Lung (tissue), 12 donors: Measurements from ENCODE around the gene HSPB7. TPM values are rescaled to one million over a fixed set of nuclear protein-coding genes. Genes with fewer than 3 reads are reported as not detected.

Experiments
- ATAC-seq: fragments of 200-7000 bp; cut with Tn5 transposase; one replicate; pipeline ENCODE4 v1.9.1; 2020; ENCODE audit warnings: moderate number of reproducible peaks; ENCODE audit not compliant: insufficient read depth, low FRiP score
- DNase-seq, 3 donors: peaks; one replicate each; pipeline ENCODE4 v3.0.0-alpha.2; 2013 to 2017
- H3K27ac ChIP-seq, 2 donors: one replicate each; pipeline ENCODE4 v1.5.1; 2013; ENCODE audit warnings: mild to moderate bottlenecking in 2 of 2, moderate library complexity in 2 of 2, control low read depth in 1 of 2, inconsistent platforms in 1 of 2, low read depth in 1 of 2, low read length in 1 of 2
- H3K27me3 ChIP-seq, 3 donors: one replicate each; pipeline ENCODE4 v1.5.1; 2013; ENCODE audit warnings: low read length in 2 of 3; ENCODE audit not compliant: control insufficient read depth in 3 of 3, insufficient read depth in 3 of 3
- H3K36me3 ChIP-seq, 4 donors: one replicate each; pipeline ENCODE4 v1.5.1; 2013; ENCODE audit warnings: low read length in 4 of 4, mild to moderate bottlenecking in 1 of 4, moderate library complexity in 1 of 4; ENCODE audit not compliant: control insufficient read depth in 4 of 4, insufficient read depth in 4 of 4
- H3K4me1 ChIP-seq, 5 donors: one replicate each; pipeline ENCODE4 v1.5.1; 2013; ENCODE audit warnings: low read length in 5 of 5, mild to moderate bottlenecking in 2 of 5, moderate library complexity in 1 of 5; ENCODE audit not compliant: control insufficient read depth in 5 of 5, insufficient read depth in 5 of 5
- H3K4me3 ChIP-seq: one replicate; pipeline ENCODE4 v1.5.1; 2013; ENCODE audit warnings: mild to moderate bottlenecking, control low read depth, moderate library complexity
- H3K9ac ChIP-seq, 2 donors: one replicate each; pipeline ENCODE4 v1.5.1; 2013; ENCODE audit warnings: low read length in 2 of 2, control low read depth in 1 of 2; ENCODE audit not compliant: insufficient read depth in 1 of 2
- H3K9me3 ChIP-seq, 4 donors: one replicate each; pipeline ENCODE4 v1.5.1; 2013; ENCODE audit warnings: low read length in 3 of 4, mild to moderate bottlenecking in 1 of 4, moderate library complexity in 1 of 4; ENCODE audit not compliant: control insufficient read depth in 4 of 4, insufficient read depth in 3 of 4
- WGBS, 2 donors: extraction: QIAGEN DNeasy Blood & Tissue Kit; methylation state at CpG; one replicate each; pipeline ENCODE4 v1.1.7; 2013; 5-methylcytosine and 5-hydroxymethylcytosine counted together
- polyA plus RNA-seq, 2 donors: library from polyadenylated mRNA; stranded (reverse); fragments of 200-250 nt; gene quantifications; one replicate each; pipeline ENCODE4 v1.2.1, GENCODE V29; 2013
- total RNA-seq, 2 donors: library from RNA; depleted of rRNA in 1 of 2; stranded (reverse); fragments of >200 nt in 1 of 2; gene quantifications; one replicate each; pipeline ENCODE4 v1.2.1, GENCODE V29; 2014 to 2021
- TF ChIP-seq, protein P1 (sequence below): IDR thresholded peaks from 2 replicates; pipeline ENCODE4 v1.5.1; 2012; ENCODE audit warnings: mild to moderate bottlenecking; ENCODE audit errors: control extremely low read depth, extremely low read depth
- donor health status: control.
- donor health status: control.
- donor health status: Bipolar disorder and iron deficiency.
- donor health status: healthy.
- donor health status: DM: yes; HTN: yes; CAD: no.

The HSPB7 gene
- total and polyA plus RNA-seq, 4 donors = 2.4 to 34.2 (median 11.4) TPM

DNA sequence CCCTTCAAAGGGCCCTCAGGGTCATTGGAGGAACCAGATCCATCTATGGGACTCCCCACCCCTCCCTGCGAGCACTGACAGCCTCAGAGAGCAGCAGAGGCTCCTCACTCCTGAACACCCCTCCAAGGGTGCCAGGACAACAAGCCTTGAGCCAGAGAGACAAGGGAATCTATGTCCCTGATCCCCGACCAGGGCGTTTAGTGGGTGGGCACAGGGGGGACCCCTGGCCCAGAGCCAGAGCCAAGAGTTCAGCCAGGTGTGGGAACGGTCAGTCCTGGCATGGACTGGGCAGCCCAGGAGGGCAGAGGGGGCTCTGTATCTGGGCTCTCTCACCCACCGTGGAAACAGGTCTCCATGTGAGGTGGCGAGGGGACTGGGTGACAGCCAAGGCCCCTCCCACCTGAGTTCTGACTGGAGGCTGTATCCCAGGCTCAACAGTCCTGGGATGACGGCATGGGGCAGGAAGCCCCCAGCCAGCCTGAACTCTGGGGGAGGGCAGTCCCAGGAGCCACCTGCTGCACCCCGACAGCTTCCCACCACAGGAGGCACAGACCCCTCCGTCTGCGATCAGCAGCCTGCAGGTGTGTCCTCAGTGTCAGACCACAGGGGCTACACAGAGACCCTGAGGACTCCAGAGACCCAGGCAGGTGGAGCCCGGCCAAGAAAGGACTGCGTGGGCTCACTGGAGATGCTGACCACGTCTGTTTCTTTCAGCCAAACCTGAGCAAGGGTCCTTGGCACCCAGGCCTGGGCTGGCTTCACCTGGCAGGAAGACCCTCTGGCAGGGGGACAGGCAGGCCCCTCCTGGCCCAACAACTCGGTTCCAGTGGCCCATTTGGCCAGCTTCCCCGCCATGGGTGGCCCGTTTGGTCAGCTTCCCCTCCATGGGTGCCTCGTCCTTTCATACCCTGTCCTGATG, 25.0 kb downstream of the HSPB7 start:
- no peak for ATAC-seq
- Histone ChIP-seq H3K9ac (no peak overlapping the region), H3K4me1 (no peaks in the 10 kb centered on the region), H3K27ac (no peak overlapping the region), H3K36me3 (no peaks in the 10 kb centered on the region), H3K27me3 (no peaks in the 10 kb centered on the region), H3K4me3 (no peak overlapping the region), H3K9me3 (no peaks in the 10 kb centered on the region)
- WGBS, 2 donors = 86 to 91% methylated on average over 16 to 17 of the region's 17 CpGs
- DNase-seq = no peak
- TF ChIP-seq, protein P1, sequence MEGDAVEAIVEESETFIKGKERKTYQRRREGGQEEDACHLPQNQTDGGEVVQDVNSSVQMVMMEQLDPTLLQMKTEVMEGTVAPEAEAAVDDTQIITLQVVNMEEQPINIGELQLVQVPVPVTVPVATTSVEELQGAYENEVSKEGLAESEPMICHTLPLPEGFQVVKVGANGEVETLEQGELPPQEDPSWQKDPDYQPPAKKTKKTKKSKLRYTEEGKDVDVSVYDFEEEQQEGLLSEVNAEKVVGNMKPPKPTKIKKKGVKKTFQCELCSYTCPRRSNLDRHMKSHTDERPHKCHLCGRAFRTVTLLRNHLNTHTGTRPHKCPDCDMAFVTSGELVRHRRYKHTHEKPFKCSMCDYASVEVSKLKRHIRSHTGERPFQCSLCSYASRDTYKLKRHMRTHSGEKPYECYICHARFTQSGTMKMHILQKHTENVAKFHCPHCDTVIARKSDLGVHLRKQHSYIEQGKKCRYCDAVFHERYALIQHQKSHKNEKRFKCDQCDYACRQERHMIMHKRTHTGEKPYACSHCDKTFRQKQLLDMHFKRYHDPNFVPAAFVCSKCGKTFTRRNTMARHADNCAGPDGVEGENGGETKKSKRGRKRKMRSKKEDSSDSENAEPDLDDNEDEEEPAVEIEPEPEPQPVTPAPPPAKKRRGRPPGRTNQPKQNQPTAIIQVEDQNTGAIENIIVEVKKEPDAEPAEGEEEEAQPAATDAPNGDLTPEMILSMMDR = no peak

DNA sequence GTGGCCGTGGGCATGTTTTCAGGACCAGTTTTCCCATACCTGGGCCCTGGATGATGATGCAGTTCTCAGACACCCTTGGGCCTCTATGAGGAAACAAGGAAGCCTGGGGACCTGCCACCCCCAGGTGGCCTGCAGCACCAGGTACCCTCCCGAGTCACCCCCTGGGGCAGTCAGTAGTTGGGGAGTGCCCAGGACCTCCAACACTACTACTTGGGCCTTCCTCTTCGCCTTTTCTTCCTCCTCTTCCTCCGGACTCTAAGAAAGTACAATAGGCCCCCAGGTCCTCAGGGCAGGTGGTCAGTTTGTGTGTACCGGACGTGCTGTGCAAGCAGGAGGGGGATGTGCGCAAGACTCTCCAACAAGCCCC, 25.7 kb downstream of the HSPB7 start:
- TF ChIP-seq, protein P1 = no peak
- ATAC-seq (no peak), DNase-seq (no peak)
- Histone ChIP-seq H3K9me3 (no peaks in the 10 kb centered on the region), H3K27me3 (no peaks in the 10 kb centered on the region), H3K9ac (no peak overlapping the region), H3K36me3 (no peaks in the 10 kb centered on the region), H3K4me1 (no peaks in the 10 kb centered on the region), H3K4me3 (no peak overlapping the region), H3K27ac (no peak overlapping the region)
- WGBS, 2 donors = 93 to 95% methylated on average over 7 of the region's 7 CpGs

DNA sequence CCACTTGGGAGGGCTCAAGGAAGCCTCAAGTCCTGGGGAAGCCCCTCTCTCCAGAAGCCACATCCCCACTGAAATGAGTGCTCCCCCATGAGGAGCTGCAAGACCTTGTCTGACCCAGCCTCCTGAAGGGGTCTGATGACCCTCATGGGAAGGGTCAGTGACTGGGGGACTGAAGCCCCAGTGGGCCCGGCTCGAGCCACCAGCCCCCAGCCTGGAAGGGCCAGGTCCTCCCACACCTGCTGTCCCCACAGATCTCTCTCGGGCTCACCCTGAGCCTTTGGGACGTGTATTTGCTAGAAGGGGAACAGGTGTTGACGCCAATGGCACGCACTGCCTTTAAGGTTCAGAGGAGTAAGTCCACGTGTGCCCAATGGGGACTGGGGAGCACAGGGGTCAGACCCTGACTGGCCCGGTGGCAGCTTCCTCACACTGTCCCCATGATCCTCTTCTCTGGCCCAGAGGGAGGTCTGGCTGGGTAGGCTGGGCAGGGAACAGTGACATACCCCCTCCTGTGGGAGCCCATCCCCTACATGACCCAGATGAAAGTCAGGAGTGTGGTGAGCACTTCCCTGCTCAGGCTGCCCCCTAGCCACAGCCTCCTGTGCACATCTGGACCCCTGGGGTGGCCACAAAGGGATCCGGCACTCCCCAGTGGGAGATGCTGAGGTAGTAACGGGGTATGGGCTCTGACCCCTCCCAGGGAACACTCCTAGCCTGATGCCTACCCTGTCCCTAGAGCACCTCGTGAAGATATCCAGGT, 26.2 kb downstream of the HSPB7 start:
- H3K27ac ChIP-seq = no peak overlapping the region
- no peaks in the 10 kb centered on the region for H3K9me3 ChIP-seq
- no peaks in the 10 kb centered on the region for H3K4me1 ChIP-seq
- no peaks in the 10 kb centered on the region for H3K36me3 ChIP-seq
- H3K27me3 ChIP-seq = no peaks in the 10 kb centered on the region
- TF ChIP-seq, protein P1 = no peak
- WGBS, 2 donors = 92 to 98% methylated on average over 11 of the region's 11 CpGs
- ATAC-seq (no peak), DNase-seq (no peak)
- H3K9ac ChIP-seq = no peak overlapping the region
- H3K4me3 ChIP-seq = no peak overlapping the region
